Activated CD8-positive, alpha-beta memory T cell treated with anti-CD3 and anti-CD28 coated beads for 4 hours (primary cell): ENCODE results near the gene ARHGAP5.

ENCODE experiments used
- DNase-seq, 2 donors: peaks; one replicate each; pipeline ENCODE4 v3.0.0-alpha.2; 2020; ENCODE audit warnings: low read depth in 2 of 2

Gene ARHGAP5

GRCh38 chr14:32171469-32171868, 94.4 kb downstream of the ARHGAP5 start:
- DNase-seq: no peak

GRCh38 chr14:32183151-32184058, 106.3 kb downstream of the ARHGAP5 start:
- no peak for DNase-seq

GRCh38 chr14:32185097-32185496, 108.0 kb downstream of the ARHGAP5 start:
- DNase-seq: no peak

GRCh38 chr14:32186248-32186647, 109.1 kb downstream of the ARHGAP5 start:
- DNase-seq: no peak

- DNase-seq: no peak
Observed at GRCh38 chr14:32189811-32190210, 112.7 kb downstream of the ARHGAP5 start.

- DNase-seq: no peak
Observed at GRCh38 chr14:32190673-32191072, 113.6 kb downstream of the ARHGAP5 start.

- DNase-seq: no peak
Observed at GRCh38 chr14:32192712-32193373, 115.7 kb downstream of the ARHGAP5 start.

GRCh38 chr14:32193532-32193931, 116.4 kb downstream of the ARHGAP5 start:
- DNase-seq: no peak

- no peak for DNase-seq
Observed at GRCh38 chr14:32195636-32196035, 118.5 kb downstream of the ARHGAP5 start.

- DNase-seq: no peak
Observed at GRCh38 chr14:32197919-32198318, 120.8 kb downstream of the ARHGAP5 start.

- DNase-seq: no peak
Observed at GRCh38 chr14:32200368-32201192, 123.5 kb downstream of the ARHGAP5 start.

GRCh38 chr14:32201193-32201815, 124.2 kb downstream of the ARHGAP5 start:
- DNase-seq: peak; percentile 24 to 49

GRCh38 chr14:32201816-32202490, 124.8 kb downstream of the ARHGAP5 start, which contains the start of gene RNU6-7:
Gene RNU6-7, plus strand, starts transcription at chr14:32202045.
- no peak for DNase-seq

GRCh38 chr14:32202491-32202997, 125.4 kb downstream of the ARHGAP5 start:
- no peak for DNase-seq

- DNase-seq: peak; percentile 62 to 83
Observed at GRCh38 chr14:32202998-32203882, 126.1 kb downstream of the ARHGAP5 start, which contains the start of gene RNU6-8. Gene RNU6-8, minus strand, starts transcription at chr14:32203269.

GRCh38 chr14:32203928-32204357, 126.8 kb downstream of the ARHGAP5 start:
- DNase-seq: no peak

- no peak for DNase-seq
Observed at GRCh38 chr14:32205554-32205953, 128.4 kb downstream of the ARHGAP5 start.

- DNase-seq: no peak
Observed at GRCh38 chr14:32205984-32206383, 128.9 kb downstream of the ARHGAP5 start.

- DNase-seq: no peak
Observed at GRCh38 chr14:32206552-32206951, 129.4 kb downstream of the ARHGAP5 start.

GRCh38 chr14:32208490-32208889, 131.4 kb downstream of the ARHGAP5 start:
- DNase-seq: no peak
